ENCODE data around the gene NEAT1. TPM values are rescaled to one million over a fixed set of nuclear protein-coding genes. Genes with fewer than 3 reads are reported as not detected.

The NEAT1 gene
- total and polyA plus RNA-seq, 11 donors, result 17.0 to 760 (median 507) TPM

- ATAC-seq (peak; percentile 83 to 92 (median 88)), DNase-seq (peak; percentile 98 to 99 (median 99))
- H3K27ac ChIP-seq, result peak overlapping the region; percentile 96 to 100 (median 100)
- intact Hi-C loops (cut with DNase I), result loop anchor here in 6 of 10 donors (1.0 to 2.0 kb wide), 5 partner anchors 17 to 57 kb away; no protein-coding TSS in a partner anchor
- WGBS, 4 donors, result 0% methylated on average over 25 to 60 of the region's 60 CpGs
- peaks cover 8 to 68% (median 51%) of the 10 kb centered on the region in 12 donors for H3K4me1 ChIP-seq
- H3K4me3 ChIP-seq, result peak overlapping the region; percentile 59 to 94 (median 80)
- no peaks in the 10 kb centered on the region for H3K36me3 ChIP-seq
- H3K27me3 ChIP-seq, result no peaks in the 10 kb centered on the region
- TF ChIP-seq CTCF (IDR thresholded peaks at IDR 0.05) (no peak), POLR2A (IDR thresholded peaks at IDR 0.05) (peak; percentile 59 to 94)
- H3K9me3 ChIP-seq, result no peaks in the 10 kb centered on the region
Observed at GRCh38 chr11:65477149-65477965, 54.8 kb downstream of the NEAT1 start.

- Histone ChIP-seq H3K4me3 (peak overlapping the region; percentile 16 to 94 (median 79)), H3K4me1 (peaks cover 5 to 57% (median 44%) of the 10 kb centered on the region in 12 donors), H3K9me3 (no peaks in the 10 kb centered on the region), H3K27me3 (no peaks in the 10 kb centered on the region), H3K36me3 (no peaks in the 10 kb centered on the region), H3K27ac (peak overlapping the region; percentile 96 to 100 (median 100))
- DNase-seq (peak; percentile 77 to 92 (median 81)), ATAC-seq (peak; percentile 6 to 61 (median 36))
- intact Hi-C loops (cut with DNase I), result loop anchor here in 2 of 10 donors (2.0 kb wide), 2 partner anchors 14 to 20 kb away; partner anchors contain the start of gene MALAT1 (in 1 of the 2)
- 30 to 64% (median 38%) methylated on average over 17 to 33 of the region's 33 CpGs for WGBS, 4 donors
- TF ChIP-seq CTCF (IDR thresholded peaks at IDR 0.05), result no peak
- peak in 1 of 2 donors; percentile 48 for TF ChIP-seq POLR2A (IDR thresholded peaks at IDR 0.05)
Observed at GRCh38 chr11:65478388-65479183, 56.0 kb downstream of the NEAT1 start.

GRCh38 chr11:65479184-65480145, 56.9 kb downstream of the NEAT1 start:
- peak in 4 of 5 donors; percentile 73 to 79 (median 76) for DNase-seq
- H3K4me1 ChIP-seq, result peaks cover 5 to 57% (median 44%) of the 10 kb centered on the region in 12 donors
- TF ChIP-seq POLR2A (IDR thresholded peaks at IDR 0.05) (peak in 1 of 2 donors; percentile 41), CTCF (IDR thresholded peaks at IDR 0.05) (peak in 11 of 12 donors; percentile 13 to 65 (median 44))

More at GRCh38 chr11:65479184-65480145, 56.9 kb downstream of the NEAT1 start:
- H3K4me3 ChIP-seq, result peak overlapping the region in 11 of 12 donors; percentile 16 to 94 (median 78)
- intact Hi-C loops (cut with DNase I), result loop anchor here in 2 of 10 donors (2.0 kb wide), 2 partner anchors 13 to 19 kb away; partner anchors contain the start of gene MALAT1 (in 1 of the 2)
- no peaks in the 10 kb centered on the region for H3K36me3 ChIP-seq
- H3K27ac ChIP-seq, result peak overlapping the region; percentile 96 to 100 (median 100)
- ATAC-seq, result peak; percentile 45 to 57 (median 49)
- no peaks in the 10 kb centered on the region for H3K27me3 ChIP-seq
- no peaks in the 10 kb centered on the region for H3K9me3 ChIP-seq
- WGBS, 4 donors, result 33 to 38% (median 35%) methylated on average over 11 of the region's 11 CpGs
